SU-DHL-6 (cell line): ENCODE results near the gene SIGLEC8.

Experiments used
- H2AFZ ChIP-seq: fragments of 200-600 bp; sonication (generic); 2 replicates; pipeline ENCODE4 v1.6.1; 2014; ENCODE audit warnings: low read depth, mild to moderate bottlenecking, moderate library complexity, mixed read lengths, antibody characterized with exemption, low read length; ENCODE audit not compliant: severe bottlenecking
- H3F3A ChIP-seq: fragments of 200-600 bp; shearing (Covaris generic); 2 replicates; pipeline ENCODE4 v1.6.0; 2016; ENCODE audit warnings: antibody characterized with exemption, mild to moderate bottlenecking; ENCODE audit not compliant: insufficient read depth
- H3K27ac ChIP-seq: fragments of 200-600 bp; sonication (generic); 2 replicates; pipeline ENCODE4 v1.5.1; 2016; ENCODE audit warnings: low read depth, mild to moderate bottlenecking, low read length, moderate library complexity, mixed read lengths
- H3K27me3 ChIP-seq: fragments of 200-600 bp; sonication (generic), shearing (Covaris generic); 2 replicates; pipeline ENCODE4 v1.6.0; 2014; ENCODE audit warnings: mild to moderate bottlenecking, low read length
- H3K36me3 ChIP-seq: fragments of 200-600 bp; sonication (generic); 2 replicates; pipeline ENCODE4 v1.6.1; 2014; ENCODE audit warnings: mild to moderate bottlenecking, low read length, mixed read lengths
- H3K4me2 ChIP-seq: fragments of 300-600, 200-600 bp; shearing (Covaris generic), sonication (generic); 2 replicates; pipeline ENCODE4 v1.6.0; 2014; ENCODE audit warnings: low read length, low read depth, mild to moderate bottlenecking; ENCODE audit not compliant: poor library complexity, severe bottlenecking
- H3K4me3 ChIP-seq: fragments of 200-600 bp; sonication (generic); 2 replicates; pipeline ENCODE4 v1.5.1; 2014; ENCODE audit warnings: antibody characterized with exemption, low read length, mild to moderate bottlenecking, mixed read lengths; ENCODE audit not compliant: insufficient read depth, poor library complexity, severe bottlenecking
- H3K79me2 ChIP-seq: fragments of 200-600 bp; sonication (generic); 2 replicates; pipeline ENCODE4 v1.6.1; 2014; ENCODE audit warnings: mild to moderate bottlenecking, low read length, moderate library complexity; ENCODE audit not compliant: insufficient read depth
- H3K9ac ChIP-seq: fragments of 200-600 bp; sonication (generic); 2 replicates; pipeline ENCODE4 v1.7.0; 2014; ENCODE audit warnings: mild to moderate bottlenecking, low read length
- H3K9me2 ChIP-seq: fragments of 200-600 bp; sonication (generic); replicated peaks from 2 replicates; pipeline ENCODE4 v1.6.1; 2014; ENCODE audit warnings: low read length; ENCODE audit not compliant: insufficient read depth
- H3K9me3 ChIP-seq: fragments of 200-600 bp; sonication (generic); 2 replicates; pipeline ENCODE4 v1.6.1; 2014; ENCODE audit warnings: low read length, mixed read lengths; ENCODE audit not compliant: insufficient read depth
- H4K20me1 ChIP-seq: fragments of 200-600 bp; sonication (generic); 2 replicates; pipeline ENCODE4 v1.6.1; 2014; ENCODE audit warnings: low read depth, mild to moderate bottlenecking, antibody characterized with exemption, low read length, moderate library complexity, mixed read lengths
- EZH2phosphoT487 ChIP-seq: fragments of 200-600 bp; sonication (generic), shearing (Covaris generic); conservative IDR thresholded peaks from 2 replicates; pipeline ENCODE4 v1.6.1; 2018; ENCODE audit warnings: mild to moderate bottlenecking, antibody characterized with exemption, low read length, moderate library complexity, mixed read lengths
- TF ChIP-seq, protein P1 (sequence below): fragments of 200-600 bp; sonication (generic); IDR thresholded peaks from one replicate; pipeline ENCODE4 v1.5.1; 2017; ENCODE audit warnings: antibody characterized with exemption, mild to moderate bottlenecking, low read length, moderate library complexity; ENCODE audit not compliant: insufficient read depth, poor library complexity, severe bottlenecking

The SIGLEC8 gene

DNA sequence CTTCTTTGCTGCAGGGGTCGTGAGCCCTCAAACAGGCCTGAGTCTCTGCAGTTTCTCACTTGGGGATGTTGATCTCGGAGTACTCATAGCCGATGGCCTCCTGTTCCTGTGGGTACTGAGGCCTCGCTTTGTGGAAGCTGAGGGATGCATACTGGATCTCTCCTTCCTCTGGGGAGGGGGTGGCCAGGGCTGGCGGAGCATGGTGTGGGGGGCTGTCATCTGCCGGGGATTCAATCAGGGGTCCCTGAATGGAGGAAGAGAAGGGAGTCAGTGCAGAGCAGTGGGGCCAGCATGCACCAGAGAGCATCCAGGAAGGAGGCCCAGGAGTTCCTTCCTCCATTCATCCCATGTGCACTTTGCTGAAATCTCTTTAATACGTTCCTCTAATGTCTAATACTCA lies 33.3 kb upstream of the SIGLEC8 start:
- Histone ChIP-seq H3K4me3 (no peak overlapping the region), H3K79me2 (no peaks in the 10 kb centered on the region), H3K36me3 (no peaks in the 10 kb centered on the region), H3K9ac (no peak overlapping the region), H4K20me1 (no peaks in the 10 kb centered on the region), H3K9me2 (no peaks in the 10 kb centered on the region), H3K9me3 (no peaks in the 10 kb centered on the region), H3F3A (no peaks in the 10 kb centered on the region), H3K27ac (no peak overlapping the region), H3K4me2 (no peak overlapping the region), H3K27me3 (no peaks in the 10 kb centered on the region), H2AFZ (no peak overlapping the region)
- no peak for TF ChIP-seq EZH2phosphoT487
- TF ChIP-seq, protein P1, sequence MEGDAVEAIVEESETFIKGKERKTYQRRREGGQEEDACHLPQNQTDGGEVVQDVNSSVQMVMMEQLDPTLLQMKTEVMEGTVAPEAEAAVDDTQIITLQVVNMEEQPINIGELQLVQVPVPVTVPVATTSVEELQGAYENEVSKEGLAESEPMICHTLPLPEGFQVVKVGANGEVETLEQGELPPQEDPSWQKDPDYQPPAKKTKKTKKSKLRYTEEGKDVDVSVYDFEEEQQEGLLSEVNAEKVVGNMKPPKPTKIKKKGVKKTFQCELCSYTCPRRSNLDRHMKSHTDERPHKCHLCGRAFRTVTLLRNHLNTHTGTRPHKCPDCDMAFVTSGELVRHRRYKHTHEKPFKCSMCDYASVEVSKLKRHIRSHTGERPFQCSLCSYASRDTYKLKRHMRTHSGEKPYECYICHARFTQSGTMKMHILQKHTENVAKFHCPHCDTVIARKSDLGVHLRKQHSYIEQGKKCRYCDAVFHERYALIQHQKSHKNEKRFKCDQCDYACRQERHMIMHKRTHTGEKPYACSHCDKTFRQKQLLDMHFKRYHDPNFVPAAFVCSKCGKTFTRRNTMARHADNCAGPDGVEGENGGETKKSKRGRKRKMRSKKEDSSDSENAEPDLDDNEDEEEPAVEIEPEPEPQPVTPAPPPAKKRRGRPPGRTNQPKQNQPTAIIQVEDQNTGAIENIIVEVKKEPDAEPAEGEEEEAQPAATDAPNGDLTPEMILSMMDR = no peak

DNA sequence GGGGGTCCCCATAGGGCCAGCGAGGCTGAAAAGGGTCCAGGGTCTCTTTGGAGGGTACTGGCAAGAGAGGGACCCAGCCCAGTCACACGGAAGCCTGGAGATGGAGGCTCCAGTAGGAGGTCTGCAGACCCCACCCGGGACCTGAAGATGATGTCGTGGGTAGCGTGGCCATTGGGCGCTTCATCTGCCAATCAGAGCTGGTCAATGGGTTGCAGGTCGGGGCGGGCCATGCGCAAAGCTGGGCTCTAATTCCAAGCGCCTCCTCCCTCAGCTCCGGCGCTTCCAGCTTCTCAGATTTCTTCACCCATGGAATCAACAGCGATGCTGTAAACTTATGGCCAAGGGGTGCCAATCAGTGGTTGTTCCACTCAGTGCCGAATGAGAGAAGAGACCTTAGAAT lies 32.4 kb upstream of the SIGLEC8 start:
- no peaks in the 10 kb centered on the region for H3K36me3 ChIP-seq
- no peaks in the 10 kb centered on the region for H4K20me1 ChIP-seq
- H3K27ac ChIP-seq = no peak overlapping the region
- H3K79me2 ChIP-seq = no peaks in the 10 kb centered on the region
- no peak overlapping the region for H3K9ac ChIP-seq
- TF ChIP-seq, protein P1 = no peak
- no peak for TF ChIP-seq EZH2phosphoT487
- H2AFZ ChIP-seq = no peak overlapping the region
- no peaks in the 10 kb centered on the region for H3K9me3 ChIP-seq
- H3K4me3 ChIP-seq = no peak overlapping the region
- no peaks in the 10 kb centered on the region for H3K9me2 ChIP-seq
- H3K27me3 ChIP-seq = no peaks in the 10 kb centered on the region
- H3F3A ChIP-seq = no peaks in the 10 kb centered on the region
- H3K4me2 ChIP-seq = no peak overlapping the region

DNA sequence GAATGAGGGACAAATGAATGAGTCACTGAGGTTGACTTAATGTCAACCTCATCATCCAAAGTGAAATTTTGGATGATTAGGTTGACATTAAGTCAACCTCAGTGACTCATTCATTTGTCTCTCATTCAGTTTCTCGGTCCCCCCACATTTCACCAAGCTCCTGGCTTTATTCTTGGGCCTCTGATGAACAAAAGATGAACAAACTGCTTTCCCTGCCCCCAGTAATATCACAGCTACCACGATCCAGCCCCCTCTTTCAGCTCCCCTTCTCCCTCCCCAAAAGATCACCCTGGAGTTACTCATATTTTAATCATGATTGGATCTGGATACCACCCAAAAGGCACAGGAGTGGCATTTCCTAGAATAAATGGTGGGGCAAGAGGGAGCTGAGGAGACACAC lies 30.9 kb upstream of the SIGLEC8 start:
- H3K4me2 ChIP-seq = no peak overlapping the region
- no peaks in the 10 kb centered on the region for H3K9me2 ChIP-seq
- H3K9ac ChIP-seq = no peak overlapping the region
- no peak overlapping the region for H3K27ac ChIP-seq
- no peaks in the 10 kb centered on the region for H3K36me3 ChIP-seq
- no peaks in the 10 kb centered on the region for H3K27me3 ChIP-seq
- H3F3A ChIP-seq = no peaks in the 10 kb centered on the region
- TF ChIP-seq, protein P1 = no peak
- TF ChIP-seq EZH2phosphoT487 = no peak
- no peak overlapping the region for H2AFZ ChIP-seq
- no peaks in the 10 kb centered on the region for H4K20me1 ChIP-seq
- no peaks in the 10 kb centered on the region for H3K9me3 ChIP-seq
- no peak overlapping the region for H3K4me3 ChIP-seq
- no peaks in the 10 kb centered on the region for H3K79me2 ChIP-seq
